Tibial nerve (tissue), 4 donors: Measurements from ENCODE around the gene AKAP3. TPM values are rescaled to one million over a fixed set of nuclear protein-coding genes. Genes with fewer than 3 reads are reported as not detected.

ENCODE experiments used
- DNase-seq, 2 donors: peaks; one replicate each; pipeline ENCODE4 v3.0.0-alpha.2; 2019; ENCODE audit warnings: low spot score in 2 of 2
- H3K27ac ChIP-seq, 4 donors: fragments of 200-600 bp; sonication (generic) in 3 of 4; one replicate each; pipeline ENCODE4 v1.5.1; 2017 to 2019; ENCODE audit warnings: mild to moderate bottlenecking in 1 of 4
- H3K27me3 ChIP-seq, 2 donors: fragments of 200-600 bp; sonication (generic) in 1 of 2; one replicate each; pipeline versions ENCODE4 v1.5.1 to v1.6.0; 2017 to 2019
- H3K36me3 ChIP-seq, 3 donors: fragments of 200-600 bp; sonication (generic); one replicate each; pipeline ENCODE4 v1.5.1; 2018 to 2019
- H3K4me1 ChIP-seq, 4 donors: fragments of 200-600 bp; sonication (generic) in 3 of 4; one replicate each; pipeline ENCODE4 v1.5.1; 2017 to 2019
- H3K4me3 ChIP-seq, 4 donors: fragments of 200-600 bp; sonication (generic) in 3 of 4; one replicate each; pipeline ENCODE4 v1.5.1; 2017 to 2019; ENCODE audit warnings: mild to moderate bottlenecking in 1 of 4, moderate library complexity in 1 of 4
- H3K9me3 ChIP-seq, 4 donors: fragments of 200-600 bp; sonication (generic) in 3 of 4; one replicate each; pipeline ENCODE4 v1.5.1; 2017 to 2019
- CTCF ChIP-seq, 5 experiments: fragments of 200-600 bp in 3 of 5; fragments of 450-650 bp in 2 of 5; sonication (generic) in 3 of 5; IDR thresholded peaks; one replicate each; pipeline ENCODE4 v1.5.1; 2016 to 2019; ENCODE audit warnings: antibody characterized with exemption in 5 of 5, mild to moderate bottlenecking in 3 of 5, moderate library complexity in 2 of 5
- EP300 ChIP-seq, 2 donors: sonication (generic); formaldehyde crosslinking; IDR thresholded peaks; one replicate each; pipeline ENCODE4 v1.6.1; 2017; ENCODE audit warnings: antibody characterized with exemption in 2 of 2, mild to moderate bottlenecking in 1 of 2
- POLR2A ChIP-seq, 2 donors: fragments of 450-650 bp; IDR thresholded peaks; one replicate each; pipeline ENCODE4 v1.6.1; 2017; ENCODE audit warnings: antibody characterized with exemption in 2 of 2, mild to moderate bottlenecking in 2 of 2, moderate library complexity in 2 of 2
- WGBS, 2 donors: methylation state at CpG; one replicate each; pipeline ENCODE4 v1.1.5; 2018; 5-methylcytosine and 5-hydroxymethylcytosine counted together
- total RNA-seq, 4 donors: library from RNA; depleted of rRNA; stranded (reverse); fragments of >200 nt; gene quantifications; one replicate each; pipeline ENCODE4 v1.1.0, GENCODE V29; 2016

Gene AKAP3
- total RNA-seq, 4 donors from 2014 or later: 0.20 to 3.7 (median 0.46) TPM

GRCh38 chr12:4607056-4607455, 41.8 kb downstream of the AKAP3 start:
- Histone ChIP-seq H3K27ac (no peak overlapping the region), H3K9me3 (no peaks in the 10 kb centered on the region), H3K4me1 (peaks cover 4 to 20% (median 12%) of the 10 kb centered on the region in 4 donors), H3K4me3 (no peak overlapping the region), H3K36me3 (peaks cover 0 to 34% (median 0%) of the 10 kb centered on the region in 3 donors), H3K27me3 (no peaks in the 10 kb centered on the region)
- 56 to 79% methylated on average over 3 of the region's 3 CpGs for WGBS, 2 donors
- TF ChIP-seq EP300 (IDR thresholded peaks at IDR 0.05) (no peak), CTCF (IDR thresholded peaks at IDR 0.05) (no peak), POLR2A (IDR thresholded peaks at IDR 0.05) (no peak)
- no peak for DNase-seq

GRCh38 chr12:4604684-4605193, 44.1 kb downstream of the AKAP3 start:
- TF ChIP-seq POLR2A (IDR thresholded peaks at IDR 0.05) (no peak), EP300 (IDR thresholded peaks at IDR 0.05) (peak in 1 of 2 donors; percentile 57), CTCF (IDR thresholded peaks at IDR 0.05) (peak; percentile 84 to 99 (median 95))
- H3K27ac ChIP-seq: peak overlapping the region in 3 of 4 donors; percentile 31 to 86 (median 71)
- H3K27me3 ChIP-seq: no peaks in the 10 kb centered on the region
- peaks cover 0 to 14% (median 0%) of the 10 kb centered on the region in 3 donors for H3K36me3 ChIP-seq
- H3K4me1 ChIP-seq: peaks cover 4 to 20% (median 12%) of the 10 kb centered on the region in 4 donors
- DNase-seq: peak; percentile 42 to 83
- peak overlapping the region; percentile 50 to 81 (median 66) for H3K4me3 ChIP-seq
- WGBS, 2 donors: 1% methylated on average over 19 to 25 of the region's 25 CpGs
- no peaks in the 10 kb centered on the region for H3K9me3 ChIP-seq

GRCh38 chr12:4603946-4604345, 44.9 kb downstream of the AKAP3 start:
- DNase-seq: no peak
- Histone ChIP-seq H3K36me3 (peaks cover 0 to 14% (median 0%) of the 10 kb centered on the region in 3 donors), H3K4me3 (no peak overlapping the region), H3K27ac (no peak overlapping the region), H3K4me1 (peaks cover 4 to 20% (median 12%) of the 10 kb centered on the region in 4 donors), H3K9me3 (no peaks in the 10 kb centered on the region), H3K27me3 (no peaks in the 10 kb centered on the region)
- 38 to 43% methylated on average over 1 of the region's 1 CpG for WGBS, 2 donors
- no peak for TF ChIP-seq EP300 (IDR thresholded peaks at IDR 0.05)
- no peak for TF ChIP-seq CTCF (IDR thresholded peaks at IDR 0.05)

- 51 to 67% methylated on average over 7 of the region's 7 CpGs for WGBS, 2 donors
- Histone ChIP-seq H3K27ac (no peak overlapping the region), H3K27me3 (no peaks in the 10 kb centered on the region), H3K4me3 (no peak overlapping the region), H3K36me3 (peaks cover 0 to 10% (median 0%) of the 10 kb centered on the region in 3 donors), H3K9me3 (no peaks in the 10 kb centered on the region), H3K4me1 (peaks cover 4 to 19% (median 12%) of the 10 kb centered on the region in 4 donors)
- DNase-seq: no peak
- no peak for TF ChIP-seq POLR2A (IDR thresholded peaks at IDR 0.05)
- no peak for TF ChIP-seq EP300 (IDR thresholded peaks at IDR 0.05)
- no peak for TF ChIP-seq CTCF (IDR thresholded peaks at IDR 0.05)
Measured at GRCh38 chr12:4603421-4603820, 45.4 kb downstream of the AKAP3 start.

- DNase-seq: no peak
- H3K27ac ChIP-seq: no peak overlapping the region
- no peaks in the 10 kb centered on the region for H3K27me3 ChIP-seq
- H3K4me1 ChIP-seq: no peaks in the 10 kb centered on the region
- H3K9me3 ChIP-seq: no peaks in the 10 kb centered on the region
- no peak overlapping the region for H3K4me3 ChIP-seq
- TF ChIP-seq EP300 (IDR thresholded peaks at IDR 0.05) (no peak), POLR2A (IDR thresholded peaks at IDR 0.05) (no peak), CTCF (IDR thresholded peaks at IDR 0.05) (no peak)
- H3K36me3 ChIP-seq: no peaks in the 10 kb centered on the region
- WGBS, 2 donors: 91% methylated on average over 6 of the region's 6 CpGs
Measured at GRCh38 chr12:4595881-4596280, 53.0 kb downstream of the AKAP3 start.
